Dendritic cell treated with granulocyte-macrophage colony-stimulating factor and Interleukin-4, amounts not matched to agents 40 ng/mL and 50 ng/mL, for 4 days (primary cell): ENCODE measurements around the gene ADCK2.
"Not testable (repeated sequence)": the region's sequence is repeated elsewhere in the genome, so short reads cannot be mapped to it uniquely, and the experiment has no call there.

Experiments used
- H3K27ac Mint-ChIP-seq: one replicate; pipeline ENCODE4 v1.8.0; 2022; ENCODE audit warnings: mild to moderate bottlenecking, mixed read lengths
- H3K27me3 Mint-ChIP-seq: one replicate; pipeline ENCODE4 v1.8.0; 2022; ENCODE audit warnings: mild to moderate bottlenecking, mixed read lengths
- H3K36me3 Mint-ChIP-seq: one replicate; pipeline ENCODE4 v1.8.0; 2022; ENCODE audit warnings: low read depth, mixed read lengths
- H3K4me1 Mint-ChIP-seq: one replicate; pipeline ENCODE4 v1.8.0; 2022; ENCODE audit warnings: low read depth, mixed read lengths
- H3K4me3 Mint-ChIP-seq: one replicate; pipeline ENCODE4 v1.8.0; 2022; ENCODE audit warnings: mild to moderate bottlenecking, moderate library complexity, mixed read lengths
- H3K9me3 Mint-ChIP-seq: one replicate; pipeline ENCODE4 v1.8.0; 2022; ENCODE audit warnings: mixed read lengths
- intact Hi-C: fragments of 100-400 bp; cut with micrococcal nuclease; formaldehyde crosslinking; loops from one replicate; pipeline ENCODE4 v1.15.0; 2022

ADCK2 gene

DNA sequence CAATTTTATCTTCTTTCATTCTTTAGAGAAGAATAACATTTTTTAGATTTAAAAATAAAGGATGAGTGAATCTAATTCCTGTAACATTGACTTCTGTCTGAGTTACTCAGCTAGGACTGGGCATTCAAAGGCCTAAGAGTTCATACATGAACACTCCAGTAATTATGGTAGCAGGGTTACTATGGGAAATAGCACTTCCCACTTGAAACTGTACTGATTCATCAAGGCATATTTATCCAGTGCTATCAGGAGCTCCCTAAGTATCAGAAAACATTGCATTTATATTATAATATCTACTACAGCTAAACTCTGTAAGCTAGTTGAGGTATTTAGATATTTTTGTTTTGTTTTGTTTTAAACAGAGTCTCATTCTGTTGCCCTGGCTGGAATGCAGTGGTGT lies 65.5 kb downstream of the ADCK2 start:
- Mint-ChIP-seq H3K9me3 (no peaks in the 10 kb centered on the region), H3K36me3 (peaks cover 36% of the 10 kb centered on the region), H3K27me3 (no peaks in the 10 kb centered on the region), H3K4me3 (no peak overlapping the region), H3K27ac (no peak overlapping the region), H3K4me1 (no peaks in the 10 kb centered on the region)
- intact Hi-C loops, result no loop called here

DNA sequence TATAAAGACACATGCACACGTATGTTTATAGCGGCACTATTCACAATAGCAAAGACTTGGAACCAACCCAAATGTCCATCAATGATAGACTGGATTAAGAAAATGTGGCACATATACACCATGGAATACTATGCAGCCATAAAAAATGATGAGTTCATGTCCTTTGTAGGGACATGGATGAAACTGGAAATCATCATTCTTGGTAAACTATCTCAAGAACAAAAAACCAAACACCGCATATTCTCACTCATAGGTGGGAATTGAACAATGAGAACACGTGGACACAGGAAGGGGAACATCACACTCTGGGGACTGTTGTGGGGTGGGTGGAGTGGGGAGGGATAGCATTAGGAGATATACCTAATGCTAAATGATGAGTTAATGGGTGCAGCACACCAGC lies 70.5 kb downstream of the ADCK2 start:
- intact Hi-C loops, H3K27me3 Mint-ChIP-seq, H3K4me1 Mint-ChIP-seq, H3K4me3 Mint-ChIP-seq, H3K27ac Mint-ChIP-seq, H3K9me3 Mint-ChIP-seq: not testable (repeated sequence)
- peaks cover 18% of the 10 kb centered on the region for H3K36me3 Mint-ChIP-seq

DNA sequence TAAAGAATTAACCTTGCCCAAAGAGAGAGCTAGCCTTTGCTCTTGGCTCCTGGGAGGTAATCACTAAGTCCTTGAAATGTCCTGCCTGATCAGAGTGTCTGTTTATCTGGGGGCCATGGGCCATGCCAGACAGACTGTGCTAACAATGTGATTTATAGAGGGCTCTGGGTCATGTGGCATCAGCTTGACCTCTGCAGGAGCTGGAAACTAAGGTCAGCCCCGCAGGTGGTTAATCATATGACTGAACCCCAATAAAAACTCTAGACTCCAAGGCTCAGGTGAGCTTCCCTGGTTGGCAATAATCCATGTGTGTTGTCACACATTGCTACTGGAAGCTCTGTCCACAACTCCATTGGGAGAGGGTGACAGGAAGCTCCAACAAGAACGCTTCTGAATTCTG lies 71.3 kb downstream of the ADCK2 start:
- Mint-ChIP-seq H3K27me3 (no peaks in the 10 kb centered on the region), H3K36me3 (peaks cover 10% of the 10 kb centered on the region), H3K4me1 (peaks cover 9% of the 10 kb centered on the region), H3K4me3 (no peak overlapping the region), H3K27ac (no peak overlapping the region), H3K9me3 (no peaks in the 10 kb centered on the region)
- intact Hi-C loops, result no loop called here
